ENCODE results near the gene SHISA4.
"Not testable (repeated sequence)": the region's sequence is repeated elsewhere in the genome, so short reads cannot be mapped to it uniquely, and the experiment has no call there.

SHISA4 gene

DNA sequence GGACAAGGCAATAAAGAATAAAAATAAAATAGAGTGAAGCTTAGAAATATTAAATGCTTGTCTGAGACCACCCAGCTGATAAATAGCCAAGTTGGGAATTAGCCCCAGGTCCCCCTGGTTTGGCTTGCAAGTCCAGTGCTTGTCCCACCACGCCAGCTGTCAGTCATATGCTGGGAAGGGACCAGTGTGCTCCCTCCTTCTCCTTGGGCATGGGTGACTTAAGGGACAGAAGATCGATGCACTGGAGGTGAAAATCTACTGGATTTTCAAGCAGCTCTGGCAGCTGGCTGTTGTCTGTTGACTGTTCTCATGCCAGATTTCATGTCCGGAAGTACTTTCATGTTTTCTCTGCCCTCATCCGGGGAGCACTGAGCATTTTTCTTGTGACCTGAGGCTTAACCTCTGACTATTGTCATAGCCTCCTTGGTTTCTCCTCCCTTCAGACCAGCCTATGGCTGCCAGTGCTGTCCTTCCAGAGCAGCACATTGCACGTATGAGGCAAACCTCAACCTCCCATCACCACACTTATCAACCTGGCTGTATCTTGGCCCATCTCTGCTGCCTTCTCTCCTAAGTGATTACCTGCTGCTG is 45.2 kb downstream of the SHISA4 start:
- DNase-seq, result no peak

DNA sequence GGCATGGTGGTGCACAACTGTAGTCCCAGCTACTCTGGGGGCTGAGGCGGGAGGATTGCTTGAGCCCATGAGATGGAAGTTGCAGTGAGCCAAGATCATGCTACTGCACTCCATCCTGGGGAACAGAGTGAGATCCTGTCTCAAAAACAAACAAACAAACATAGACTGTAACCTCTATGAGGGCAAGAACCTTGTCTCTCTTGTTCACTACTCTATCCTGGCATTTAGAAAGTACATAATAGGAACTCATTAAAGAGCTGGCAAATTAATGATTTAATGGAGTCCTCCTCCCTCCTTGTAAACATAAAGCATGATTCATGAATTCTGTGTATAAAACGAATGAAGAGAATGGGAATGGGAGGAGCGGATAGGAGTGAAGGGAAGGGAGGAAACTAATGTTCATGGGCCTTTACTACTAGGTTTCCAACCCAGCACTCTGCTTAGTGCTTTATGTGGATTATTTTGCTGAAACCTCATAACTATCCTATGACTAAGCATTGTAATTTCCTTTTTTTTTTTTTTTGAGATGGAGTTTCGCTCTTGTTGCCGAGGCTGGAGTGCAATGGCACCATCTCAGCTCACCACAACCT is 49.0 kb downstream of the SHISA4 start:
- no peak for DNase-seq

DNA sequence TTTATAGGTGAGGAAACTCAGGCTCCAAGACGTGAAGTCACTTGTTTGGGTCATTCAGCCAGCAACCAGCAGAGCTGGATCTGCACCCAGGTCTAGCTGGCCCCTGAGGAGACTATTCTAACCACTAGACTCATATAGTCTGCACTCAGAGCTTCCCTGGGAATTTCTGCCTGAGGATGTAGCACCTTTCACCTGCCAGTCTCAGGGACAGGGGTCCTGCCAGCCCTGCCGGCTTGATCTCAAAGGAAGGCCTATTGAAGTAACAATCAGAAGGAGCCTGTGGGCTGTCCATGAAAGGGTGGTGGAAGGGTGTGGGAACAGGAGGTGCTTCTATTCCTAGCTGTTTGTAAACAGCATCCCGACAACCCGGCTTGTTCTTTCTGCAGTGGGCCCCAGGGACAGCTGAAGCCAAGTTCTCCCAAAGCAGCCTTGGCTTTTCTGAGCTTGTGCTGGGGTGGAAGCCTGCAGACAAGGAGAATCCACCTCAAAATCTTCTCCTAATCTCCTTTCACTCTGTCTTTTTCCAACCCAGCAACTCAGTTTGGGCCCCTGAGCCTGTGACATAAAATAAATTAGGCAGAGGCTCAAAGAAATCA is 49.8 kb downstream of the SHISA4 start:
- DNase-seq, result no peak

DNA sequence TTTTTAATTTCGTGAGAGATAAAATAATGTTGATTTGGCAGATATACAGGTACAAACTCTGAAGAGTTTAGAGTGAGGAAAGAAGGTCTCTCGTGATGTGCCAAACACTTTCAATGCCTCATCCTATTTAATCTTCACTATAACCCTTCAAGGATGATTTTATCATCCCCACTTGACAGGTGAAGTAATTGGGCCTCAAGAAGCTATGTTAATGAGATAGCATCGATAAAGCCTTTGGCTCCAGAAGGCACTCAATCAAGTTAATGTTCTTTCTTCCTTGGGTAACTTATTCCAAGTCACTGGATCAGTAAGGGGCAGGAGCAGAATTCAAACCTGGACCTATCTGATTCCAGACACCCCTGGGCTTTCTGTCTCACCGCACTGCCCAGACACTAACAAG is 50.5 kb downstream of the SHISA4 start:
- DNase-seq, result no peak

DNA sequence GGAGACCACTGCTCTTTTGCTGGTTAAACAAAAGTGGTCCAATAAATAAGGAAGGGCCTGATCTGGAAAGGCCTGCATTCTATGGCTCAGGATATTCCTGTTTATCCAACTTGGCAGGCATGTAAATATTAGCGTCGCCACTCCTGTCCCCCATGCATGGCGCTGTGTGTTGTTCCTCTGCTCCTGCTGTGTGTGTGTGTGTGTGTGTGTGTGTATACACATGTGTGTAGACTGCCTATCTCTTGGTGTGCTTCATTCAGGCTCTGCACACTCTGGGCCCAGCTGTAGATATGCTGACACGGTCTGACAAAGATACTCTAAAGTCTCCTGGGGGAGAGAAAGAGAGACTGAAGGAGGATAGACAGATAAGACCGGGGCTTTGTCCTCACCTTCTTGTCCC is 50.9 kb downstream of the SHISA4 start:
- no peak for DNase-seq

DNA sequence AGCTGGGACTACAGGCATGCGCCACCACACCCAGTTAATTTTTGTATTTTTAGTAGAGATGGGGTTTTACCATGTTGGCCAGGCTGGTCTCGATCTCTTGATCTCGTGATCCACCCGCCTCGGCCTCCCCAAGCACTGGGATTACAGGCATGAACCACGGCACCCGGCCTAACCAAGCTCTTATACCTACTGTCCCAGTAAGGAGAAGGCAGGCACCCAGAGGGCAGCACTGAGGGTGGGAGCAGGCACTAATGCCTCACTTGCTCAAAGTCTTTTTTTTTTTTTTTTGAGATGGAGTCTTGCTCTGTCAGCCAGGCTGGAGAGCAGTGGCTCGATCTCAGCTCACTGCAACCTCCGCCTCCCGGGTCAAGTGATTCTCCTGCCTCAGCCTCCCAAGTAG is 51.6 kb downstream of the SHISA4 start:
- not testable (repeated sequence) for DNase-seq

DNA sequence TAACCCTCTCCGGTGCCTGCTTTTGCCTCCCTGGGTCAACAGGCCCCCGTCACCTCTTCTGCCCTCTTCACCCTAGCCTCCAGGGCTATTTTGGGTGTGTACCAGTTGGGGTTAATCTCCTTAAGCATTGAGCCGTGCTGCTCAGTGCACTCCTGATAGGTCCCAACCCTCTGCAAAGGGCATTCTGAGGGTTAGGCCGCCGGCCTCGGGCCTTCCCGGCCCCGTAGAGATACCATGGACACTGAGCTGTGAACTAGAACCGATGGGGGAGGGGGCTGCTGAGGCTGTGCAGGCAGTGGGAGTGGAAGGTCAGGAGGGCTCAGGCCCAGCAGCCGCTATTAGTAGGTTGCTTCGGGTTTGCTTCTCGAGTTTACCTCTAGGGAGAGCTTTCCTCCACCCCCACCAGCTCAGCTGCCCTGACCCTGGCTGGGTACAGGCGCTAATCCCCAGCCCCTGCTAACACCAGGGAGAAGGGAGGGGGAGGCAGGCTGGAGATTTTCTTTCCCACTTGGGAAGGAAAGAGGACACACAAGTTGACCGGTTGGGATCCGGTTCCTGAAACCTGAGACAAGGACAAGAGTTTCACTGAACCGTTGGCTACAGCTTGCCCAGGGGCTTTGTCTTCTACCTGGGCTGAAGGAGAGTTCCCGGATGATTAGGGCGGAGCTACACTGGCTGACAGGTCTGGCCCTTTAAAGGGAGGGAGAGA is 52.9 kb downstream of the SHISA4 start:
- no peak for DNase-seq

DNA sequence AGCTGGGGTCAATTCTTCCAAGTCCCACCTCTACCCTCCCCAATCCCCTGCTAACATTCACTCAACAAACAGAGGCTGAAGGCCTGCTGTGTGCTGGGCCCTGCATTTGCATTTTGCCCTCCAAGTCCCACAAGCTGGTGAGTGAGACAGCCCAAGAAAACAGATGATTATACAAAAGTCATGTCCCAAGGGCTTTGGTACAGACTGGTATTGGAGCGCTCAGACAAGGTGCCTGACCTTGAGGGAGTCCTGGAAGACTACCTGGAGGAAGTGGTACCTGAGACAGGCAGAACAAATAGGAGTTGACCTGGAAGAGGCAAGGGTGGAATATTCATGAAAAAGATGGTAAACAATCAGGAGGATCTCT is 53.4 kb downstream of the SHISA4 start:
- no peak for DNase-seq
